A549 (cell line): ENCODE results near the gene SETD1B. TPM values are rescaled to one million over a fixed set of nuclear protein-coding genes. Genes with fewer than 3 reads are reported as not detected.
A peak's percentile ranks its signal among the peaks of the same experiment; 100 is the strongest.

Source experiments
- ATAC-seq, 2 experiments: fragments of 200-7000 bp in 1 of 2; fragments of >200 bp in 1 of 2; cut with Nextera tagmentation in 1 of 2; cut with Tn5 transposase in 1 of 2; 3 replicates each; pipeline versions ENCODE4 v1.8.0 to v1.9.1; 2018 to 2020; ENCODE audit warnings: mild to moderate bottlenecking in 1 of 2, moderate library complexity in 1 of 2
- CTCF ChIA-PET: fragments of 300-600 bp; sonication (Branson Sonifier 250); formaldehyde crosslinking; extraction: SDS; loops from one replicate; lab custom pipeline; 2021; ENCODE audit warnings: antibody characterized with exemption, inconsistent platforms; lab: Yijun Ruan, JAX
- POLR2A ChIA-PET: fragments of 350-600 bp; formaldehyde crosslinking; extraction: SDS; loops from one replicate; lab custom pipeline; 2021; ENCODE audit warnings: antibody characterized with exemption, inconsistent platforms; lab: Yijun Ruan, JAX
- DNase-seq, 2 experiments: peaks; one replicate each; pipeline versions ENCODE4 v3.0.0 to v3.0.0-alpha.2; 2011 to 2016; ENCODE audit warnings: low read depth in 1 of 2, low spot score in 1 of 2
- FAIRE-seq: peaks from 2 replicates; lab custom pipeline; 2011; peaks lifted over from hg19 to GRCh38; lab: Jason Lieb, UNC
- H3K27ac ChIP-seq, 2 experiments: fragments of >200 bp; sonication (Bioruptor Twin); formaldehyde crosslinking; 3 replicates each; pipeline ENCODE4 v1.5.1; 2016 to 2017
- H3K4me1 ChIP-seq: fragments of >200 bp; sonication (Bioruptor Twin); formaldehyde crosslinking; 3 replicates; pipeline ENCODE4 v1.6.1; 2016
- H3K4me2 ChIP-seq: fragments of >200 bp; sonication (Bioruptor Twin); formaldehyde crosslinking; 3 replicates; pipeline ENCODE4 v1.6.1; 2016
- H3K4me3 ChIP-seq: fragments of >200 bp; sonication (Bioruptor Twin); formaldehyde crosslinking; 3 replicates; pipeline ENCODE4 v1.5.1; 2016
- H3K9me3 ChIP-seq: fragments of >200 bp; sonication (Bioruptor Twin); formaldehyde crosslinking; 3 replicates; pipeline ENCODE4 v1.6.1; 2016
- BCL3 ChIP-seq: fragments of >200 bp; sonication (Bioruptor Twin); formaldehyde crosslinking; IDR thresholded peaks from 3 replicates; pipeline ENCODE4 v1.6.1; 2016
- CHD4 ChIP-seq: fragments of 200-600 bp; sonication (generic); IDR thresholded peaks from 2 replicates; pipeline ENCODE4 v1.6.1; 2016; ENCODE audit warnings: antibody characterized with exemption, mild to moderate bottlenecking, borderline replicate concordance
- ELK1 ChIP-seq: fragments of 150-350 bp; IDR thresholded peaks from 2 replicates; pipeline ENCODE4 v1.6.1; 2014; ENCODE audit warnings: low read depth, mild to moderate bottlenecking, low read length
- EP300 ChIP-seq, 2 experiments: fragments of >200 bp; sonication (Bioruptor Twin); formaldehyde crosslinking; IDR thresholded peaks; 2 replicates in 1 of 2; 3 replicates in 1 of 2; pipeline ENCODE4 v1.6.1; 2016 to 2017
- JUNB ChIP-seq: fragments of >200 bp; sonication (Bioruptor Twin); formaldehyde crosslinking; IDR thresholded peaks from 2 replicates; pipeline ENCODE4 v1.6.1; 2016
- KDM5A ChIP-seq: fragments of 200-600 bp; sonication (generic); IDR thresholded peaks from 2 replicates; pipeline ENCODE4 v1.6.1; 2016; ENCODE audit warnings: antibody characterized with exemption, mild to moderate bottlenecking
- MYC ChIP-seq: IDR thresholded peaks from 2 replicates; pipeline ENCODE4 v1.6.1; 2012; ENCODE audit warnings: mild to moderate bottlenecking, inconsistent platforms, low read length, improper control_type of control experiment, borderline replicate concordance
- NFE2L2 ChIP-seq: fragments of 150-350 bp; conservative IDR thresholded peaks from 2 replicates; pipeline ENCODE4 v1.6.1; 2014; ENCODE audit warnings: low read length
- PBX3 ChIP-seq: IDR thresholded peaks from 2 replicates; pipeline ENCODE4 v1.6.1; 2012
- POLR2AphosphoS2 ChIP-seq: conservative IDR thresholded peaks from 2 replicates; pipeline ENCODE4 v1.6.1; 2012; ENCODE audit warnings: low read length, improper control_type of control experiment, inconsistent platforms
- RARB ChIP-seq: fragments of 250-450 bp; sonication (Bioruptor Pico); IDR thresholded peaks from 2 replicates; pipeline ENCODE4 v1.8.0; 2021; ENCODE audit warnings: mild to moderate bottlenecking, moderate library complexity
- RCOR1 ChIP-seq: fragments of 150-350 bp; IDR thresholded peaks from 2 replicates; pipeline ENCODE4 v1.6.1; 2014; ENCODE audit warnings: antibody characterized with exemption, low read length, low read depth
- SREBF2 ChIP-seq: fragments of 450-650 bp; IDR thresholded peaks from 2 replicates; pipeline ENCODE4 v1.6.1; 2014; ENCODE audit warnings: mild to moderate bottlenecking, moderate library complexity
- USF2 ChIP-seq: fragments of 450-650 bp; IDR thresholded peaks from 2 replicates; pipeline ENCODE4 v1.6.1; 2014; ENCODE audit warnings: antibody characterized with exemption
- WGBS: methylation state at CpG from one replicate; pipeline ENCODE4 v1.1.6; 2017; ENCODE audit errors: missing lambda C conversion rate; 5-methylcytosine and 5-hydroxymethylcytosine counted together
- polyA plus RNA-seq, 4 experiments: library from polyadenylated mRNA; depleted of rRNA in 3 of 4; stranded (reverse); fragments of >200 nt; fragmentation: RNase III in 1 of 4; extraction: RNeasy Plus Mini Kit Qiagen cat#74134 plus additional on column Dnase treatment in 1 of 4; gene quantifications; 2 replicates in 3 of 4; 3 replicates in 1 of 4; pipeline ENCODE4 v1.2.3, GENCODE V29; 2011 to 2017
- TF ChIP-seq, protein P1 (sequence below): IDR thresholded peaks from 2 replicates; pipeline ENCODE4 v1.6.1; 2012
- TF ChIP-seq, protein P2 (sequence below): fragments of 250-450 bp; sonication (Bioruptor Pico); IDR thresholded peaks from 2 replicates; pipeline ENCODE4 v1.5.0; 2020; ENCODE audit warnings: low read depth, mild to moderate bottlenecking, moderate library complexity

SETD1B gene
- polyA plus RNA-seq, 2 of the 4 experiments (the other 2 are of a cell fraction) = 1.1 to 8.6 TPM

DNA sequence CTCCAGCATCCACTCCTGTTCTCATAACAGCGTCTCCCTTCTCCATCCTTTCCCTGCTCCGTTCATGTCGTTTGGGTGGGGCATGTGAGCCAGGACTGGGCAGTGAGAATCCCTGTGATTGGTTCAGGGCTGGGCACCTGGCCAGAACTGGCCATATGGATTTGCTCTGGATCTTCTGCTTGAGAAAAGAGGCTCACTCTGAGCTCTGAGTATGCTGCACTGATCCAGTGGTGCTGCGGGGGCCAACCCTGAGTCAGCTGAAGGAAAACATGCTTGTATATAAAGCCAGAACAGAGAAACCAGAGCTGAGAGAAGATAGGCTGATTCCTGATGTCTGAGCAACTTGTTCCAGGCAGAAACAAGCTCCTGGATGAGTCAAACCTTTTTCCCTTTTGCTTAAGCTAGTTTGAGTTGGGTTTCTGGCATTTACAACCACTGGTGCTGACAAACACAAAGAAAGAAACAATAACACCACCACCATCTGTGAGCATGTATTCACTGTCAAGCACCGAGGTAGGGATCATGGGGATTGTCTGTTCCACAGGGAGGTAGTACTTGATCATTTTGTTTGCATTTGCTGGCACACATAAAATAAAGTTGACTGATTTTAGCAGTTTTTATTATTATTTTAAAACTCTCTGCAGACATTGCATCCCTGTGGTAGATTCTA, 68.9 kb downstream of the SETD1B start:
- Histone ChIP-seq H3K4me2 (no peak overlapping the region), H3K4me1 (no peaks in the 10 kb centered on the region), H3K4me3 (no peak overlapping the region), H3K27ac (no peak overlapping the region), H3K9me3 (no peaks in the 10 kb centered on the region)
- DNase-seq = no peak
- CTCF ChIA-PET = interaction anchor here (0.8 to 1.7 kb wide), 7 partner anchors 10 to 100 kb away, joined by 3 to 6 read pairs (median 4); partner anchors contain the start of gene RHOF
- no peak for FAIRE-seq
- POLR2A ChIA-PET = no interaction called here
- TF ChIP-seq MYC = no peak
- no peak for TF ChIP-seq RCOR1
- no peak for TF ChIP-seq JUNB
- no peak for TF ChIP-seq RARB (CRISPR knock-in tag)
- TF ChIP-seq, protein P1, sequence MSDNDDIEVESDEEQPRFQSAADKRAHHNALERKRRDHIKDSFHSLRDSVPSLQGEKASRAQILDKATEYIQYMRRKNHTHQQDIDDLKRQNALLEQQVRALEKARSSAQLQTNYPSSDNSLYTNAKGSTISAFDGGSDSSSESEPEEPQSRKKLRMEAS = no peak
- ATAC-seq = peak in 1 of 2 experiments; percentile 58; a peak in 3 of 6 replicates
- WGBS = 53% methylated on average over 5 of the region's 5 CpGs

- TF ChIP-seq ELK1 (no peak), NFE2L2 (no peak)
- TF ChIP-seq, protein P2, sequence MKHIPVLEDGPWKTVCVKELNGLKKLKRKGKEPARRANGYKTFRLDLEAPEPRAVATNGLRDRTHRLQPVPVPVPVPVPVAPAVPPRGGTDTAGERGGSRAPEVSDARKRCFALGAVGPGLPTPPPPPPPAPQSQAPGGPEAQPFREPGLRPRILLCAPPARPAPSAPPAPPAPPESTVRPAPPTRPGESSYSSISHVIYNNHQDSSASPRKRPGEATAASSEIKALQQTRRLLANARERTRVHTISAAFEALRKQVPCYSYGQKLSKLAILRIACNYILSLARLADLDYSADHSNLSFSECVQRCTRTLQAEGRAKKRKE (CRISPR knock-in tag) = no peak
- FAIRE-seq = no peak
- ChIA-PET CTCF (interaction anchor here (0.7 to 1.7 kb wide), 9 partner anchors 9 to 100 kb away, joined by 3 to 6 read pairs (median 4); partner anchors contain the start of genes PSMD9 and RHOF), POLR2A (no interaction called here)
- H3K4me3 ChIP-seq = no peak overlapping the region
- WGBS = 94% methylated on average over 6 of the region's 6 CpGs
- no peaks in the 10 kb centered on the region for H3K4me1 ChIP-seq
- H3K4me2 ChIP-seq = no peak overlapping the region
- H3K27ac ChIP-seq = no peak overlapping the region
- no peaks in the 10 kb centered on the region for H3K9me3 ChIP-seq
- DNase-seq = no peak
- peak; percentile 27 to 47; a peak in 2 of 6 replicates for ATAC-seq
Observed at GRCh38 chr12:121873216-121873569, 69.4 kb downstream of the SETD1B start.

GRCh38 chr12:121874071-121874470, 70.3 kb downstream of the SETD1B start:
- ChIA-PET CTCF (interaction anchor here (0.7 to 1.7 kb wide), 4 partner anchors 9 to 101 kb away, joined by 3 to 5 read pairs (median 4); partner anchors contain the start of gene PSMD9), POLR2A (no interaction called here)
- H3K4me3 ChIP-seq = no peak overlapping the region
- no peak overlapping the region for H3K4me2 ChIP-seq
- no peaks in the 10 kb centered on the region for H3K9me3 ChIP-seq
- no peak for FAIRE-seq
- 84% methylated on average over 6 of the region's 6 CpGs for WGBS
- H3K4me1 ChIP-seq = no peaks in the 10 kb centered on the region
- ATAC-seq = no peak
- no peak for DNase-seq
- TF ChIP-seq USF2 (no peak), CHD4 (no peak), KDM5A (no peak), RARB (CRISPR knock-in tag) (no peak), POLR2AphosphoS2 (no peak), PBX3 (no peak), BCL3 (no peak), SREBF2 (no peak), EP300 (IDR thresholded peaks at IDR 0.05) (no peak)
- no peak overlapping the region for H3K27ac ChIP-seq
